Stimulated activated CD8-positive, alpha-beta memory T cell treated with anti-CD3 and anti-CD28 coated beads, Interleukin-12 subunit alpha, Interleukin-12 subunit beta, amount 100 ng/mL, for 24 hours (primary cell): ENCODE measurements around the gene MICAL3.
"Not testable (repeated sequence)": the region's sequence is repeated elsewhere in the genome, so short reads cannot be mapped to it uniquely, and the experiment has no call there.

Experiments
- DNase-seq: peaks from one replicate; pipeline ENCODE4 v3.0.0-alpha.2; 2020; ENCODE audit errors: extremely low read depth

Gene MICAL3

GRCh38 chr22:17884893-17885292 is 139.5 kb downstream of the MICAL3 start:
- DNase-seq = no peak

- no peak for DNase-seq
Observed at GRCh38 chr22:17884084-17884483, 140.3 kb downstream of the MICAL3 start.

- no peak for DNase-seq
Observed at GRCh38 chr22:17883356-17883755, 141.0 kb downstream of the MICAL3 start.

- no peak for DNase-seq
Observed at GRCh38 chr22:17882727-17883126, 141.6 kb downstream of the MICAL3 start.

- no peak for DNase-seq
Observed at GRCh38 chr22:17882162-17882561, 142.2 kb downstream of the MICAL3 start.

- DNase-seq = no peak
Observed at GRCh38 chr22:17881366-17881765, 143.0 kb downstream of the MICAL3 start.

GRCh38 chr22:17880468-17880867 is 143.9 kb downstream of the MICAL3 start:
- DNase-seq = no peak

- DNase-seq = no peak
Observed at GRCh38 chr22:17880020-17880419, 144.3 kb downstream of the MICAL3 start.

GRCh38 chr22:17878941-17879340 is 145.4 kb downstream of the MICAL3 start:
- no peak for DNase-seq

GRCh38 chr22:17878186-17878694 is 146.1 kb downstream of the MICAL3 start:
- DNase-seq = no peak

- DNase-seq = not testable (repeated sequence)
Observed at GRCh38 chr22:17876878-17877855, 147.2 kb downstream of the MICAL3 start.

- DNase-seq = no peak
Observed at GRCh38 chr22:17876306-17876831, 148.0 kb downstream of the MICAL3 start.

- DNase-seq = no peak
Observed at GRCh38 chr22:17875631-17876030, 148.7 kb downstream of the MICAL3 start.

GRCh38 chr22:17875156-17875555 is 149.2 kb downstream of the MICAL3 start:
- DNase-seq = no peak

GRCh38 chr22:17874231-17874905 is 150.0 kb downstream of the MICAL3 start:
- DNase-seq = no peak

- DNase-seq = no peak
Observed at GRCh38 chr22:17873804-17874203, 150.6 kb downstream of the MICAL3 start.

- DNase-seq = no peak
Observed at GRCh38 chr22:17873116-17873515, 151.2 kb downstream of the MICAL3 start.

GRCh38 chr22:17872471-17872870 is 151.9 kb downstream of the MICAL3 start:
- DNase-seq = no peak

- no peak for DNase-seq
Observed at GRCh38 chr22:17871726-17872458, 152.5 kb downstream of the MICAL3 start.

GRCh38 chr22:17870407-17870806 is 154.0 kb downstream of the MICAL3 start:
- no peak for DNase-seq

- DNase-seq = no peak
Observed at GRCh38 chr22:17869285-17870096, 154.9 kb downstream of the MICAL3 start.
